Measurements from ENCODE around the gene GPS1.
A peak's percentile ranks its signal among the peaks of the same experiment; 100 is the strongest.

The GPS1 gene

DNA sequence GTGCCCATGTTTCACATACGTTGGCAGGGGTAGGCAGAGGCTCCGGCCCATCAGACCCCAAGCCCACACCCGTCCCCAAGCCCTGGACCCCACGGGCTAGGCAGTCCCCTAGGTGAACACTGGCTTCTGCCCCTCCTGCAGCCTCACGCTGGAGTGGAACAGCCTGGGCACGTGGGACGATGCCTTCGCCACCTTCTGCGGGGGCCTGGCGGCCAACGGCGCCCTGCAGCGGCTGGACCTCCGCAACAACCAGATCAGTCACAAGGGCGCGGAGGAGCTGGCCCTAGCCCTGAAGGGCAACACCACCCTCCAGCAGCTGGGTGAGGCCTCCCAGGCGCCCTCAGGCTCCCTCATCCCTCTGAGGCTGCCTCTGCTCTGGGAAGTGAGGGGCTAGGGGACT lies 26.8 kb upstream of the GPS1 start:
- no peak overlapping the region for H3K4me3 ChIP-seq (ENCODE audit: low read depth, low read length)
- TF ChIP-seq, protein P1, sequence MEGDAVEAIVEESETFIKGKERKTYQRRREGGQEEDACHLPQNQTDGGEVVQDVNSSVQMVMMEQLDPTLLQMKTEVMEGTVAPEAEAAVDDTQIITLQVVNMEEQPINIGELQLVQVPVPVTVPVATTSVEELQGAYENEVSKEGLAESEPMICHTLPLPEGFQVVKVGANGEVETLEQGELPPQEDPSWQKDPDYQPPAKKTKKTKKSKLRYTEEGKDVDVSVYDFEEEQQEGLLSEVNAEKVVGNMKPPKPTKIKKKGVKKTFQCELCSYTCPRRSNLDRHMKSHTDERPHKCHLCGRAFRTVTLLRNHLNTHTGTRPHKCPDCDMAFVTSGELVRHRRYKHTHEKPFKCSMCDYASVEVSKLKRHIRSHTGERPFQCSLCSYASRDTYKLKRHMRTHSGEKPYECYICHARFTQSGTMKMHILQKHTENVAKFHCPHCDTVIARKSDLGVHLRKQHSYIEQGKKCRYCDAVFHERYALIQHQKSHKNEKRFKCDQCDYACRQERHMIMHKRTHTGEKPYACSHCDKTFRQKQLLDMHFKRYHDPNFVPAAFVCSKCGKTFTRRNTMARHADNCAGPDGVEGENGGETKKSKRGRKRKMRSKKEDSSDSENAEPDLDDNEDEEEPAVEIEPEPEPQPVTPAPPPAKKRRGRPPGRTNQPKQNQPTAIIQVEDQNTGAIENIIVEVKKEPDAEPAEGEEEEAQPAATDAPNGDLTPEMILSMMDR (IDR thresholded peaks at IDR 0.05; ENCODE audit: low read depth, low read length) = no peak

DNA sequence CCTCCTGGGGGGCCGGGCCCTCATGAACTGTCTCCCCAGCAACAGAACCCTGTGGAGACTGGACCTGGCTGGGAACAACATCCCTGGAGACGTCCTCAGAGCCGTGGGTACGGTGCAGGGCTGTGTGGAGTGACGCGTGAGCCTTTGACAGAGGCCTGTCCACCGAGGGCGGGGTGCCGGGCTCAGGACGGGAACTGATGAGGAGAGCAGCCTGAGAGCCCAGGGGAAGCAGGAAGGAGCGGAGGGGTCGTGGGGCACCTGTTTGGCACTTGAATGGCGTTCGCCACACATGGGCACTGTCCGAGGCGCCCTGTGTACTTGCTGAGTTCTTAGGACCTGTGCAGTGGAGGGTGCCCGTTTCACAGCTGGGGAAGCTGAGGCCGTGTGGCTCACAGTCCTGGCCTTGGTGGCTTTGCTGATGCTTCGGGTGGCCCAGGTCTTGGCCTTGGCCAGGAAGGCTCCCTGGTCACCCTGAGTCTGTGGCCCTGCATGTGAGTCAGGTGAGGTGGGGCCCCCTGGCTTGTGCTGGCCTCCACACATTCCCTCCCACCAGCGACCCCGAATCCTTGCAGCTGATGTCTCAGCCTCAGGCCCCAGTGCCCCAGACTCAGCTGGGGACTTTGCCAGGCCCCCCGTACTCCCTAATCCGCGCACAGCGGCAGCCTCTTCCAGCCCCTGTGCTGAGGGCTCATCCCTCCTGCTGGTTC lies 26.1 kb upstream of the GPS1 start:
- TF ChIP-seq, protein P1 (IDR thresholded peaks at IDR 0.05; ENCODE audit: low read depth, low read length) = no peak
- no peak overlapping the region for H3K4me3 ChIP-seq (ENCODE audit: low read depth, low read length)

DNA sequence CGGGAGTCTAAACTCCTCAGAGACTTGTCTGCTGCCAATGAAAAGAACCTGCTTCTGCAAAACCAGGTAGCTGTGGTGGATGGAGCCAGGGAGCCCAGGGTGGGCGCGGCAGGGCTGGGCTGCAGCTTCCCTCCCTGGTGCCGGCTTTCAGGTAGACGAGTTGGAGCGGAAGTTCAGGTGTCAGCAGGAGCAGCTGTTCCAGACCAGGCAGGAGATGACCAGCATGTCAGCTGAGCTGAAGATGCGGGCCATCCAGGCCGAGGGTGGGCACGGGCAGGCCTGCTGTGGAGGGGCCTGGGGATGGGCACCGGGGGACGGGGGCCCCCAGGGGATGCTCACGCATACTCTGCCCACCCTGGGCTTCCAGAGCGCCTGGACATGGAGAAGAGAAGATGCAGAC lies 23.5 kb upstream of the GPS1 start:
- TF ChIP-seq, protein P1 (IDR thresholded peaks at IDR 0.05; ENCODE audit: low read depth, low read length) = no peak
- no peak overlapping the region for H3K4me3 ChIP-seq (ENCODE audit: low read depth, low read length)

DNA sequence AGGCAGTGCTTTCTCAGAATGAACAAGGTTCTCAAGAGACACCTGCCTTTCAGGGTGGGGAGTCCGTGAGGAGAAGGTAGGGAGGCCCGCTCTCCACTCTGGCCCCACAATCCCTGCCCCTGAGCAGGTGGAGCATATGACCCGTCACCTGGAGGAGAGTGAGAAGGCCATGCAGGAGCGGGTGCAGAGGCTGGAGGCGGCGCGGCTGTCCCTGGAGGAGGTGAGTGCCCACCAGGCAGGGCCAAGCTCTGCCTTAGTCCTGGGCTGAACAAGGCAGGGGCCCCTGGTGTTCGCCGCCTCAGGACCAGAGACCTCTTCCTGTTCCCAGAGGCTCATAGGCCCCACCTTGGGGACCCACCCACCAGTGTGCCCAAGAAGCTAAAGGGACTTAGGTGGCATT lies 22.7 kb upstream of the GPS1 start:
- TF ChIP-seq, protein P1 (IDR thresholded peaks at IDR 0.05; ENCODE audit: low read depth, low read length) = no peak
- H3K4me3 ChIP-seq (ENCODE audit: low read depth, low read length) = no peak overlapping the region

DNA sequence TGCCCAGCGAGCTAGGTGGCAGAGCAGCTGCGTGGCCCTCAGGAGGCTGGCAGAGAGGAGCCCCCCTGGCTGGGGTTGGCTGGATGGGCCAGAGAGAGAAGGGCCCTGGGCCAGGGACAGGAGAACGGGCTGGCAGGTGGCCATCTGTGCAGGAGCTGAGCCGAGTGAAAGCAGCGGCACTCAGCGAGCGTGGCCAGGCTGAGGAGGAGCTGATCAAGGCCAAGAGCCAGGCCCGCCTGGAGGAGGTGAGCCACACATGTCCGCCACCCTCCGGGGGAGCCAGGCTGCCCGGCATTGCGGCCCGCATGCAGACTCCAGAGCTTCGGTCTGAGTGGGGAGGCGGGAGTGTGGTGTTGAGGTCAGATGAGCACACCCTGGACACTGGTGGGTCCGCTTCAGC lies 22.3 kb upstream of the GPS1 start:
- no peak overlapping the region for H3K4me3 ChIP-seq (ENCODE audit: low read depth, low read length)

DNA sequence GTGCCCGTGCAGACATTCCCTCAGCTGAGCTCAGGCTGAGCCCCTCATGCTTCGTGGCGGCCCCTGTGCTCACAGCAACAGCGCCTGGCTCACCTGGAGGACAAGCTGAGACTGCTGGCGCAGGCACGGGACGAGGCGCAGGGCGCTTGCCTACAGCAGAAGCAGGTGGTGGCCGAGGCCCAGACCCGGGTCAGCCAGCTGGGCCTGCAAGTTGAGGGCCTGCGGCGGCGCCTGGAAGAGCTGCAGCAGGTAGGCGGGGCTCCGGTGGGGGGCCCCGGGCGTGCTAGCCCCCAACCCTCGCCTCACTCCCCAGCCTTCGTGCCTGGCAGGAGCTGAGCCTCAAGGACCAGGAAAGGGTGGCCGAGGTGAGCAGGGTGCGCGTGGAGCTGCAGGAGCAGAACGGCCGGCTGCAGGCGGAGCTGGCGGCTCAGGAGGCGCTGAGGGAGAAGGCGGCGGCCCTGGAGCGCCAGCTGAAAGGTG lies 21.7 kb upstream of the GPS1 start:
- TF ChIP-seq, protein P1 (IDR thresholded peaks at IDR 0.05; ENCODE audit: low read depth, low read length) = no peak
- no peak overlapping the region for H3K4me3 ChIP-seq (ENCODE audit: low read depth, low read length)

More for the DNA sequence above, 22.3 kb upstream of the GPS1 start:
- TF ChIP-seq, protein P1 (IDR thresholded peaks at IDR 0.05; ENCODE audit: low read depth, low read length) = no peak

DNA sequence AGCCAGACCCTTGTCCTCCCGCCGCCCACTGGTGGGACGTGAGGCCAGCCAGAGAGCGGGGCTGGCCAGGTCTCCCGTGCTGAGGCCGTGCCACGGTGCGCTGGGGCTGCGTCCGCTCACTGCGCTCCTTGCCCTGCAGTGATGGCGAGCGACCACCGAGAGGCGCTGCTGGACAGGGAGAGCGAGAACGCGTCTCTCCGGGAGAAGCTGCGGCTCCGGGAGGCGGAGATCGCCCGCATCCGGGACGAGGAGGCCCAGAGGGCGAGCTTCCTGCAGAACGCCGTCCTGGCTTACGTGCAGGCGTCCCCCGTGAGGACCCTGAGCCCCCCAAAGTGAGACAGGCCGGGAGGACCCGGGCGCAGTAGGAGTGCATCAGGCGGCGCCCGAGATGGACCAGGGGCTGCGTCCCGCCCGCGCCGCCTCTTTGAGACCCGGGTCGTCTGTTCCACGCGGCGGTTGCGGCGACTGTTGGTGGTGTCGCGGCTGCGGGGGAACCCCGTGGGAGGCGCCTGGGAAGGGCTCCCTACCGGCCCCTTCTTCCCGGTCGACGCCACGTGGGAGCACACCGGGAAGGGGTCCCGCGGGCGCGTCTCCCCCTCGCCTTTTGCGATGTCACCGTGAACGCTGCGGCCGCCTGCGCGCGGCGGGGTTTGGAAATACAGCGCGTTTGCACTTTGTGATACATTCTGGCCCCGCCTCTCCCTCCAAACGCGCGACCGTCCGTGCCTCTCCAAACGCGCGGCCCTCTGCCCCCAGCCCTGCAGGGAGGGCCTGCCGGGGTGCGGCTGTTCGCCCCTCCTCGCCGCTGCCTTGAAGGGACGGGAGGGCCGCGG lies 21.0 kb upstream of the GPS1 start:
- H3K4me3 ChIP-seq (ENCODE audit: low read depth, low read length) = peak overlapping the region; percentile 54
- TF ChIP-seq, protein P1 (IDR thresholded peaks at IDR 0.05; ENCODE audit: low read depth, low read length) = peak; percentile 20; the same call in 1 of the 2 replicates
